C4-2B (cell line): ENCODE results near the gene GIMAP2.

Experiments used
- CTCF ChIP-seq: fragments of 450-650 bp; conservative IDR thresholded peaks from 2 replicates; pipeline ENCODE4 v1.5.1; 2017; ENCODE audit warnings: mild to moderate bottlenecking
- ZFX ChIP-seq: fragments of 450-650 bp; IDR thresholded peaks from 2 replicates; pipeline ENCODE4 v1.6.1; 2017

- TF ChIP-seq CTCF (no peak), ZFX (no peak)
Measured at GRCh38 chr7:150734254-150734653, 48.7 kb downstream of the GIMAP2 start.
